GM19193 (cell line): Measurements from ENCODE around the gene ATG13.
A peak's percentile ranks its signal among the peaks of the same experiment; 100 is the strongest.

Source experiments
- POLR2A ChIP-seq: IDR thresholded peaks from 4 replicates; pipeline ENCODE4 v1.6.1; 2011; ENCODE audit not compliant: insufficient read depth, insufficient read length; ENCODE audit errors: extremely low read depth

ATG13 gene

DNA sequence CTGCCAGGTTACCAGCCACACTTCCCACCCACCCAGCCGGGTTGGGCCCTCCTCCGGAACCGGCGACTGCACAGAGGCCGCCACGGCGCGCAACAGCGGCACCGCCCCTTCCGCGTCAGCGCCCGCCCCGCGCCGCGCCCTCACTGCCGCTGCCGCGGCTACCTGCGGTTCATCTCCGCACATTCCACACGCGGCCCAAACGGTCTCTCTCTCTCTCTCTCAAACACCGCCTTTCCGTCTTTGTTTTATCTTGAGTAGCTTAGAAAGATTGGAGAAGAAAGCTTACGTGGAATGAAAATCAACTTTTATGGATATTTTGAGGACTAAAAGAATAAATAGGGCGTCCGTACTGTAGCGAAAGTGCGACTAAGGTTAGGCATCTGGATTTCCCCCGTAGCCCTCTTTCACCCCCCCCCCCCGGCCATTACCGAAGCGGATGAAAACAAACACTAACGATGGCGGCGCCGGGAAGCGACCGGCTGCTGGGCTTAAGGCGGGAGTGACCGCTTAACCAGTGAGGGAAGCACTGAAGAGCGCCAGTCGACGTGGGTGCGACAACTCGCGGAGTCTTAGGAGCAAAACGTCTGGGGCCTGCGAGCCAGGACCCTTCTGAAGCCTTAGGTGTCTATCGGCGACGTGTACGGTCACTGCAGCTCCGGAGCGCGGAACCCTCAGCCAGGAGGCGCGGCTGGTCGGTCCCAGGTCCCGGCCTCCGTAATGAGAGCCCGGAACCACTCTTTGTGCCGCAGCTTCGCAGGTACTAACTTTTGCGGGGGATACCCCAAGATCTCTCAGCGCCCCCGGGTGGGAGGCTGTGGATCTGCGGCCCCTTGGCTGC lies at the start of gene ATG13, which contains the start of gene HARBI1:
Gene ATG13, plus strand, starts transcription at position 420 of the 838 bp plus-strand sequence. CDS start 26,739 bp downstream, outside the sequence.
Gene HARBI1, minus strand, starts transcription at position 94 of the 838 bp plus-strand sequence. CDS start 990 bp downstream, outside the sequence.
- peak; percentile 68 for TF ChIP-seq POLR2A

DNA sequence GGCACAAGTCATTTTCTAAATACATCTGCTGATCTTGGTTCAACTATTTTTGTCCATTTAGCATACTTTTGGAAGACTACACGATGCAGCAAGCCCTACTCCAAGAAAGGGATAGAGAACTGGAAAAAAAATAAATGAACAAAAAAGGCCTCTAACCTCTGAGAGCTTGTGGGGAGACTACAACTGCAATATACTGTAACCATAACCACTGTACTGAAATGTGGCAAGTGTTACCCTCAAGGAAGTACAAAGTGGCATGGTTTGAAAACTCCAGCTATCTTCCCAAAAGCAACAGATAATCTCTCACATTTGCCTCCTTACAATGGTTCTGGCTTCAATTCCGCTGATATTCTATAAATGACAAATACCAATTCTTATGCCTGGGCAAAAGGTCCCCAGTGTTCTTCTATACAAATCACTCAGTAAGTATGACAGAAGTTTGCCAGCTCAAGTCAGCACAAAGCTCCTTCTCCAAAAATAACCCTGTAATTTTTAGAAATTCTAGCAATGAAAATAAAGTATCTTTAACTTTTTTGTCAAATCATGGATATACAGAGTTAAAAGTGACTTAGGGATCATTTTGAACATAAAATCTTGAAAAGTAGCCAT lies 46.5 kb upstream of the ATG13 start:
- TF ChIP-seq POLR2A: no peak

DNA sequence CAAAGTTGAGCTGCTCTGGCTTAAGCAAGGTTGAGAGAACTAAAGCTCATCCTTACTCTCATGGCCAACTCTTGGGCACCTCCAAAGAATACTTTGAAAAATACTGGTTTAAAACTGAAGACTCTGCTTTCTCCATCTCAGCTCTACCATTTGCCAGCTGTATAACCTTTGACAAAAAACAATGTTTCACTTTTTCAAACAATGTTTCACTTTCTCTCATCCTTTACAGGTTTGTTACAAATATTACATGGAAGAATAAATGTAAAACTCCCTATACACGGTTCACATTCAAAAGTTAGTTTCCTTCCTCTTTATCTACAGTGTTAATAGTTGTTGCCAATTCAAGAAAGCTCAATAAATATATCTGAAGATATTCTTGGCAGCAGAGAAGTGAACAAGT lies 42.7 kb upstream of the ATG13 start:
- TF ChIP-seq POLR2A: no peak

DNA sequence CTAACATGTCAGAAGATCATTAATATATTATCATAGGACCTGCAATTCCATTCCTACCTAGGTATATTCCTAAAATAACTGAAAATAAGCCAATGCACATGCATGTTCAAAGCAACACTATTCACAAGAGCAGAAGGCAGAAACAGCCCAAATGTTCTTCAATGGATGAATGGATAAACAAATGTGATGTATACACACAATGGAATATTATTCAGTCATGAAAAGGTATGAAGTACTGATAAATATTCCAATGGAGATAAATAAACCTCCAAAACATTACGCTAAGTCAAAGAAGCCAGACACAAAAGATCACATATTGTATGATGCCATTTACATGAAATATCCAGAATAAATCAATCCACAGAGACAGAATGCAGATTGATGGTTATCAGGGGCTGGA lies 40.3 kb upstream of the ATG13 start:
- no peak for TF ChIP-seq POLR2A

DNA sequence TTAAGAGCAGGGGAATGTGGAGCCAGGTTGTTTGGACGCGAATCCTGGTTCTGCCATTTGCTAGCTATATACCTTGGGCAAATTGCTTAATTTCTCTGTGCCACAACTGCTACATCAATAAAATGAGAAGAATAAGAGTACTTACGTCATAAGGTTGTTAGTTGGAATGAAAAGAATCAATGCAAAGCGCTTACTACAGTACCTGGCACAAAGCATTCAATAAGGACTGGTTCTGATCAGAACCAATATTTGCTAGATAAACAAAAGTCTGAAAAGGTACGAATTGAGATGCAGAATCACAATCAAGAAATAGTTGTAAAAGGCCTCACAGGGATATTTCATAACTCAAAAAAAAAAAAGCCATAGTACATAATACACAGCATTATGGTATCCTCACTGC lies 34.8 kb upstream of the ATG13 start:
- TF ChIP-seq POLR2A: no peak

DNA sequence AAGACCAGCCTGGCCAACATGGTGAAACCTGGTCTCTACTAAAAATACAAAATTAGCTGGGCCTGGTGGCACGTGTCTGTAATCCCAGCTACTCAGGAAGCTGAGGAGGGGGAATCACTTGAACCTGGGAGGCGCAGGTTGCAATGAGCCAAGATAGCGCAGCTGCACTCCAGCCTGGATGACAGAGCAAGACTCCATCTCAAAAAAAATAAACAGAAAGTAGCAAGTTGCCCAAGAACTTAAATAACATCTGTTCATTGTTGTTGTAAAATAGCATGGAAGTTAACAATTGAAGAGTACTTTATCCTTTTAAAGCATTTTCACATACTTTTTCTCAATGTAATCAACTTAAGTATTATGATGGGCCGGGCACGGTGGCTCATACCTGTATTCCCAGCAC lies 29.2 kb upstream of the ATG13 start:
- no peak for TF ChIP-seq POLR2A

DNA sequence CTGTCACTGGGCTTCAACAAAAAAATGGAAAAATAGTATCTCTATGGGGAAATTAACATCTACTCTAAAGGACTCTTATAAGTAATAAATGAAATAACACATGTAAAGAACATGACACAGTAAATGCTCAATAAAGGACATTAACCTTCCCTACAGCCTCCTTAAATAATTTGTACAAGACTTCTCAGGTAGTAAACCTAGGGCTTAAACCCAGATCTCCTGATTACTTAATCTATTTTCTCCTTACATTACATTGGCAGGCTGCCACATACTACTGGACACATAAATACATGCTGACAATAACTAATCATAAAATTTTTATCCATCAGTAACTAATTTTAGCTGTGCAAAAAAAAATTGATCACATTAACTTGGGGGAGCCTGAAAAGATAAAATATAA lies 28.4 kb upstream of the ATG13 start:
- no peak for TF ChIP-seq POLR2A

DNA sequence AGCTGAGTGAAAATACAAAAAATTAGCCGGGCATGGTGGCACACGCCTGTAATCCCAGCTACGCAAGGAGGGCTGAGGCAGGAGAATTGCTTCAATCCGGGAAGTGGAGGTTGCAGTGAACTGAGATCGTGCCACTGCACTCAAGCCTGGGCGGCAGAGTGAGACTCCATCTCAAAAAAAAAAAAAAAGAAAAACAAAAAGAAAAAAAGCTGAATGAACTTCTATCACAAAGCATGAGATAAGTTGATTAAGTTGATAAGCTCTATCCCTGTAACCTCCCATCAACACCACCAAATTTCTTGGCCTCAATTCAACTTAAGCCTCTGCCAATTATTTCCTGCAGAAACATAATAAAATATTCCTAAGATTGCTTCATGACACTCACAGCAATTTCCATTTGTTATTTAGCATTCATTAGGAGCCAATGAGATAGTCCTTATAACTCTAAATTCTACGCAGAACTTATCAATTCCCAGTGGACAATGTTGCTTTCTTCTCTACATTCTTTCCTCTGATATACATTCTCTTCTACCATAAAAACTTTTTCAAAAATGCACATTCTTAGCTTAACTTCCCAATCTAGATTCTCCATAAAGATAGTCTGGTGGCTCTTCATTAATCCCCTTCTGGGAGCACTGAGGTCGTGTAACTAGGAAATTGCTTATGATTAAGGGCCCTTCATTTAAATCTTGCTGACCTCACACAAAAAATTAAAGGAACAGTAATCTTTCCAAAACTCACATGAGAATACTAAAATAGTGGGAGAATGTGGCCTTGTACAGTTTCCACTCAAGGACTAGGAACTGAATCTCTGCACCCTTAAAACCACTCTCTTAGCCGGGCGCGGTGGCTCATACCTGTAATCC lies 26.4 kb upstream of the ATG13 start:
- no peak for TF ChIP-seq POLR2A

DNA sequence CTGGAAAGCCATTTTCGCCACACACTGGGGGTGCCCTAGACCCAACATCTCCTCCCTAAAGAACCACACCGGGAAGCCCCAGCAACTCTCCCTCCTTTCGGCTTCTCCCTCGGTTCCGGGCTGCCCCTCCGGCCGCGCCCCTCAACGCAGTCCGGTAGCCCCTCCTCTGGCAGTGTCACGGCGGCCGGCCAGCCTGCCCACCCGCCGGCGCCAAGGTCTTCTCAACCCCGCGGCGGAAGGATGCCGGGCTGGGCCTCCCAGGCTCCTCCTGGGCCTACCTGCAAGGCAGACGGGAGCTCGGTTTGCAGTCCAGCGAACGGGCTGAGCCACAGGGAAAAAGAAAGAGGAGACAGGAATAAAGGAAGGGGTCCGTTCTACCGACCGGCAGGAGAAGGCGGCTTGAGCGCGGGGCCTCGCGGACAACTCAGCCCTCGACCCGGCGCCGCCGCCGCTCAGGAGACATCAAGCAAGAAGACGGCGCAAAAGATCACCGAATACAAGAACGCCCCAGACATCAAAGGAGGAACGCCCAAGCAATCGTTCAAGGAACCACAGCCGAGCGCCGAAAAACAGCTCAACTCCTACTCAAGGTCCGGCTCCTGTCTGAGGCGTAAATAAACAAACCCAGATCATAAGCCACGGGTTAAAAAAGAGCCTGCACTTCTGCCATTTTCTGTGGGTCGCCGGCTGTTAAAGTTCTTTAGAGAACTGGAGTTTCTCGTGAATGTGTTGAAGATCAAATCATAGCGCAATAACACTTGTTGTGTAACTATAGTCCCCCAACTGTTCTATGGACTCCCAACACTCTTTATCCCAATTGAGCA lies 23.6 kb upstream of the ATG13 start, which contains the start of gene AMBRA1:
Gene AMBRA1, minus strand, starts transcription at position 474 of the 824 bp plus-strand sequence. CDS start 45,643 bp downstream, outside the sequence.
- peak; percentile 79 for TF ChIP-seq POLR2A

DNA sequence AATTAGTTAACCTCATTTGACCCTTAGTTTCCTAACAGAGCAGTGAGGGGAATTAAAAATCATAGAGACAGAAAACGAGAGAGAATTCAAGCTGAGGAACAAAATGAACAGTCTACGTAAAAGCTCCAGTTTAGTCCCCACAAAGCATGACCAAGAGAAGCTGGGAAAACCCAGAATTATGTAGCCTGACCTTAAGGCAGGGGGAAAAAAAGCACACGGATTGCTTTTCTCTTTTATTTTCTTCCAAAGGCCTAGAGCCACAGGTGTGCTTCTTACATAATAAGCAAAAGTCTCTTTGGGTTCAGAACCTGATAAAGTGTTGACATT lies 23.0 kb upstream of the ATG13 start:
- no peak for TF ChIP-seq POLR2A

DNA sequence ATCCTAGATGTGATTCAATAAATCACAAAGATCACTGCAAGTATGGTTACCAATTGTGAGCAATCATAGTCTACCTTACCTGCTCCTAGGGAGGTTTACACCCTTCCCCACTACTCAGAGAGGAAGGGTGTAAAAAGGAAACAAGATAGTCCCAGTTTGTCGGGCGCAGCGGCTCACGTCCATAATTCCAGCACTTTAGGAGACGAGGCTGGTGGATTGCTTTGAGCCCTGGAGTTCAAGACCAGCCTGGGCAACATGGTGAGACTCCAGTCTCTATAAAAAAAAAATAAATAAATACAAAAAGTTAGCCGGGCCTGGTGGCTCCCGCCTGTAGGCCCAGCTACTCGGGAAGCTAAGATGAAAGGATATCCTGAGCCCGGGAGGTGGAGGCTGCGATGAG lies 22.6 kb upstream of the ATG13 start:
- TF ChIP-seq POLR2A: no peak

DNA sequence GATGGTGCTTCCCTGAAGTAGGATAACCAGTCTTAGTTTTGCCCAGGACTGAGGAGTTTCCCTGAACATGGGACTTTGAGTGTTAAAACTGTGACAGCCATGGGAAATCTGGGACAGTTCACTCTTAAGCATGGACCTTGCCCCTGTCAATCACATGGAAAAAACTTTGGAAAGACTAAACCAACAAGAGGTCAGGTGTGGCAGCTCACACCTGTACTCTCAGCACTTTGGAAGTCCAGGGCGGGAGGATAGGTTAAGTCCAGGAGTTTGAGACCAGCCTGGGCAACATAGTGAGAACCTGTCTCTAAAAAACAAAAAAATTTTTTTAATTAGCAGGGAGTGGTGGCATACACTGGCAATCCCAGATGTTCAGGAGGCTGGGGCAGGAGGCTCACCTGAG lies 20.2 kb upstream of the ATG13 start:
- no peak for TF ChIP-seq POLR2A

DNA sequence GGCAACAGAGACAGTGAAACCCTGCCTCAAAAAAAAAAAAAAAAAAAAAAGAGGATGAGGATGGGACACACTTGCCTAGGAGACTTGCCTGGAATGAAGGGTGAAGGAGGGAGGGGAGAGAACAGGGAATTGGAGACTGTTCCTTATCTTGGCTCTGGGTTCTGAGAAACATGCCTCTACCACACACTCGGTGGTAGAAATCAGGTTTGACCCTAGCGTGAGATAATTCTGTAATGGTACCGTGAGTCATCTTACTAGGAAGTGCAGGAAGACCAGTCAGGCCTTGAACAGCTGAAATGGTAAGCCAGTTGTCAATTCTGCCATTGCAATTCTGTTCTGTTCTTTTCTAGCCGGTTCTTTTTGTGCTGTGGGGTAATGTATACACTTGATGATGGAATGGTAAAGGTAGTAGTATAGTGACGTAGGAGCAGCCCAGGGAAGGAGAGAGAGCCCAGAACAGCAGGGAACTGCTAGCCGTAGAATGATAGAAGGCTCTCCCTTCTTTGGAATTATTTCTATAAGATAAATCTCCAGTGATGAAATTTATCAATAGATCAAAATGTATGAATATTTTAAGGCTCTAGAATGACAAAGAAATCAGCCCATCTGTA lies 19.6 kb upstream of the ATG13 start:
- no peak for TF ChIP-seq POLR2A
